Measurements from ENCODE around the gene SLC38A3.
"Not testable (repeated sequence)": the region's sequence is repeated elsewhere in the genome, so short reads cannot be mapped to it uniquely, and the experiment has no call there.

Gene SLC38A3

DNA sequence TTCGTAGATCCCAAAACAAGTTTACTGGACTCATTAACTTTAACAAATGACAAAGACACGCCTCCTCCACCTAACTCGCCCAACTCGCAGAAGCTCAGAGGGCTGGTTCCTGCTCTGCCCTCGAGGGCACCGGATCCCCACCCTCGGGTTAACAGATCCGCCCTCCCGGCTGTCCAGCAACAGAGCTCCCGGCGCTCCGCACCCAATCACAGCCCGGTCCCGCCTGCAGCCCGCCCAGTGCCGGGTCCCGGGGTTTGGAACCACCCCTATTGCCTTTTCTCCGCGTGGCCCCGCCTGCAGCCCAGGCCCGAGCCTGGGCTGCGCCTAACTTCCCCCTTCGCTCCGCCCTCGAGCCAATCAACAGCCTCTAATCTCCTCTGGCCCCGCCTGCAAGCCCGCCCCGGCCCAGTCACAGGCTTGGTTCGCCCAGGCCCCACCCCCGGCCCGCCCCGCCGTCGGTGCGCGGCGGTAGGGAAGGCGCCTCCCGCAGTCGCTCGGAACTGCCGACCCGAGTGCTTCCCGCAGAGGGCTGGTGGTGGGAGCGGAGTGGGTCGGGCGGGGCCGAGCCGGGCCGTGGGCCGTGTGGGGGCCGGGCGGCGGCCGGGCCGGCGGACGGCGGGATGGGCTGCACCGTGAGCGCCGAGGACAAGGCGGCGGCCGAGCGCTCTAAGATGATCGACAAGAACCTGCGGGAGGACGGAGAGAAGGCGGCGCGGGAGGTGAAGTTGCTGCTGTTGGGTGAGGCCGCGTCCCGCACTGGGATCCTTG lies 30.8 kb downstream of the SLC38A3 start, which contains the start of gene GNAI2:
Gene GNAI2, plus strand, starts transcription at position 489 of the 768 bp plus-strand sequence. Its CDS starts 132 bp downstream, at position 621.
- DNase-seq: peak; percentile 99

- DNase-seq: no peak
These were observed 31.5 kb downstream of the SLC38A3 start for GRCh38 chr3:50236484-50237132.

DNA sequence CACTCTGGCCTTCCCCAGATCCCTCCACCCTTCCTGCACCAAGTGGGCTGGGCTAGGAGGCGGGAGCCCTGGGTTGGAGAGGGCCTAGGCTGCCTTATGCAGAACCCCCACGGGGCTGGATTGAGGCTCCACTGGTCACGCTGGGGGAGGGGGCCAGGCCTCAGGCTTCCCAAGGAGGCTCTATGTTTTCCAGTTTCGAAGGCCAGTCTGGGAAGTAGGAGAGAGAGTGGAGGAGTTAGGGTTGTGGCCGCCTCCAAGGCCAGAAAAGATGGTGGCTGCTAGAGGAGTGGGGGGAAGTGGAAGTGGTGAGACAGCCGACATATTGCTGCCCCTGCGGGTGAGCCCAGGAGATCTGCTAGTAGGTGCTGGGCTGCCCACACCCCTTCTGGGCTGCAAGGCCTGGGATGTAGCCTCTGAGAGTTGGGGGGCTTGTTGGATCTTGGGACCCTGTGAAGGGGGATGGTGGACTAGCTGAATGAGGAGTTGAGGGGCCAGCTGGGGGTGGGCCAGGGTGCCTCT lies 32.1 kb downstream of the SLC38A3 start:
- DNase-seq: peak; percentile 43

GRCh38 chr3:50237754-50238548 lies 32.9 kb downstream of the SLC38A3 start:
- DNase-seq: peak; percentile 88

- peak; percentile 32 for DNase-seq
These were observed 33.5 kb downstream of the SLC38A3 start for GRCh38 chr3:50238549-50239026.

DNA sequence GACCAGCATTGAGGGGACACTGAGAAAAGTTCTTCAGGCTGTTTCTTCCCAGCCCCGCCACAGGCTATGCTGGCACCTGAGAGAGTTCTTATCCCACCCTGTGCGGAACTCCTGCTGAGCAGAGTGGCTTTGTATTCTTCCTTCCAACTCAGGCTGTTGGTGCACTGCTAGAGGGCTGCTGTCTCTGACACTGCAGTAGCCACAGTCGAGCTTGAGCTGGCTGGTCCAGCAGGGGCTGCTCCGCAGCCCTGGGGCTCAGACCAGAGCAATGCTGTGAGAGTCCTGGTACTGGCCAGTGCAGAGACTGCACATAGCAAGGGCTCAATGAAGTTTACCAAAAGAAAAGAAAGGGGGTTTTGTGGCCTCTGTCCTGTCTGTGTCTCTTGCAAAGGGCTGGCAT lies 34.6 kb downstream of the SLC38A3 start:
- no peak for DNase-seq

DNA sequence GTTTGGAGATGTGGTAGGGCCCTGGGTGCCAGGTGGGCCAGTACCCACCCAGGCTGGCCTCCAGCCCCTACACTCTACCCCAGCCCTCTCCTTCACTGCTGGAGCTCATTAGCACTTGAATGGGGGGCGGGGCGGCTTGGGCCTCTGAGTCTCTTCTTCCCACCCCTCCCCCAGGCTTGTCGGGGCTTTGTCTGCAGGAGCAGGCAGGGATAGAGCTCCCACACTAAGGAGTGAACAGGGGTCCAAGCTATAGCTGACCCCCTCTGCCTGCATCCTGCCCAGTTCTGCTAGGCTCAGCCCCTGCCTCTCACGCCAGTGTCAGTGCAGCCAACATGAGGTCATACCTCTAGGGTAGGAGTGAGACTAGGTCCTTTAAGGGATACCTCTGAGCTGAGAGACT lies 36.1 kb downstream of the SLC38A3 start:
- no peak for DNase-seq

- DNase-seq: no peak
These were observed 36.8 kb downstream of the SLC38A3 start for GRCh38 chr3:50241713-50242380.

DNA sequence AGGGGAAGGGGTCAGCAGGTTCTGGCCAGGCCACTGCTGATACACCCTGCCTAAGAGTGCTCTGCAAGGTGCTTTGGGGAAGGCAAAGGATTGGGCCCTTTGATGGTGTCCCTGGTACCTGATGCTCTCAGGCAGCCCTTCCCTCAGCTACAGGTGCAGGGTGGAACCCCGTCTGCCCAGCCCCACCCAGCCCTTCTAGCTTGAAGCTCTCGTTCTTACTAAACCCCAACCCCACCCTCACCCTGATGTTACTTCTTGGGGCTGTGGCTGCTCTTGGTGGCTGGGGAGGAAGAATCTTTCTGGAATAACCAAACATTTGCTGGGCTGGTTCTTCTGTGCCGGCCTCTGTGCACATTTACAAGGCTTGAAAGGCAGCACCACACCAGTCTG lies 37.3 kb downstream of the SLC38A3 start:
- peak; percentile 19 for DNase-seq

- peak; percentile 57 for DNase-seq
These were observed 37.9 kb downstream of the SLC38A3 start for GRCh38 chr3:50242851-50243542.

- DNase-seq: no peak
These were observed 38.4 kb downstream of the SLC38A3 start for GRCh38 chr3:50243543-50243895.

DNA sequence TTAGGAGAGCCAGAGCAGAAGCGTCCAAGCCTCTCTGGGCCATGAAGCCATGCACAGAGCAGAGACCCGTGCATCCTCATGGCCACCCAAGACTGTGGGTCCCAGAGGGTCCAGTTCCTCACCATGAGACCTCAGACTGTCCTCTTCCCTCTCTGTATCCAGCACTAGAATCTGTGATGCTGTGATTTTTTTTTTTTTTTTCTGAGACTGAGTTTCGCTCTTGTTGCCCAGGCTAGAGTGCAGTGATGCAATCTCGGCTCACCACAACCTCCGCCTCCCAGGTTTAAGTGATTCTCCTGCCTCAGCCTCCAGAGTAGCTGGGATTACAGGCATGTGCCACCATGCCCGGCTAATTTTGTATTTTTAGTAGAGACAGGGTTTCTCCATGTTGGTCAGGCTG lies 39.7 kb downstream of the SLC38A3 start:
- not testable (repeated sequence) for DNase-seq

DNA sequence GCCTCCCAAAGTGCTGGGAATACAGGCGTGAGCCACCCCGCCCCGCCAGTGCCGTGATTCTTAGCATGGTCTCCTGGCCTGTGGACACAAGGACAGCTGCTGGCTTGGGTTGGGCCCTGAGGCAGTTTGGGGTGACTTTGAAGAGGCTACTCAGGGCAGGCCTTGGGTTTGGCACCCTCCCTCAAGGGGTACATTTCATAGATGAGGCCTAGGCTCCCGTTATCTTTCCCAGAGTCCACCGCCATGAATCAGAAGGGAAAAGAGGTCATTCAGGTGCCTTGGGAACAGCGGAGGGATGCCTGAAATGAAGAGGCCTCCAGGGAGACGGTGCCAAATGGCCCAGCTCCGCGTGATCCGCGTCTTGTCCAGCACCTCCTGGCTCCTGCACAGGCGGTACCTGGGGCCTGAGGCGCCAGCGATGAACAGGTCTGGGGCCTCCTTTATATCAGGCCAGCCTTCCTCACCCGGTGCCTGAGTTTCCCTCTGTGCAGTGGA lies 40.2 kb downstream of the SLC38A3 start:
- no peak for DNase-seq

GRCh38 chr3:50245831-50246516 lies 40.9 kb downstream of the SLC38A3 start:
- peak; percentile 93 for DNase-seq

- DNase-seq: peak; percentile 87
These were observed 41.5 kb downstream of the SLC38A3 start for GRCh38 chr3:50246517-50246954.

DNA sequence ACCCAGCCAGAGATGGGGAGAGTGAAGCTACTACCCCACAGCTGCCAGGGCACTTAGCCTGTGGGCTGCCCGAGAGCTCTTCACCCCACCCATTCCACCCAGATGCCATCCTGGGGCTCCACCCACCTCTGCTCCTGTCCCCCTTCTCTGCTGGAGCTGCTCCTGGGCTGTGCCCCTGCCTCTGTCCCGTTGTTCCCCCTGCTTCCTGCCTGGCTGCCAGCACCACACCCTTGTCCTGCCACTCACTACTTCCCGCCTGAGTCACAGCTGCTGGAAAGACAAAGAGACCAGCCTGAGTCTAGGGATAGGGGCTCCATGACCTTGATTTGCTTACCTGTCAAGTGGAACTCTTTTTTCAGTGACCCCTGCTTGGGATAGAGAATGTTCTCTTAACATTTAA lies 43.3 kb downstream of the SLC38A3 start:
- no peak for DNase-seq

DNA sequence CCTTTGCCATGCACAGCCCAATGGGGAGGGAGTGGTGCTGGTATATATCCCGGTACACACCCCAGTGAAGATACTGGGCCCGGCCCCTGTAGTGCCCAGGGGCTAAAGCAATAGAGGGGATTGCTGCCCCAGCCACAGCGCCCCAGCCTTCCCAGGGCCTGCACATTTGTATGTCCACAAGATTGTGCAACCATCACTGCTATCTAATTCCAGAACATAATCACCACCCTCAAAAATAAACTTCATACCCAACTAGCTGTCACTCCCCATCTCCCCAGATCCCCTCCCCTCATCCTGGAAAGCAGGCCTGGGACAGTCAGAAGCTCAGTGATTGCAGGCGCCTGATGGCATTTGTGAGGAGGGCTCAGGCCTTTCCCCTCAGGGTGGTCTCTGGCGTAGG lies 44.4 kb downstream of the SLC38A3 start:
- no peak for DNase-seq

DNA sequence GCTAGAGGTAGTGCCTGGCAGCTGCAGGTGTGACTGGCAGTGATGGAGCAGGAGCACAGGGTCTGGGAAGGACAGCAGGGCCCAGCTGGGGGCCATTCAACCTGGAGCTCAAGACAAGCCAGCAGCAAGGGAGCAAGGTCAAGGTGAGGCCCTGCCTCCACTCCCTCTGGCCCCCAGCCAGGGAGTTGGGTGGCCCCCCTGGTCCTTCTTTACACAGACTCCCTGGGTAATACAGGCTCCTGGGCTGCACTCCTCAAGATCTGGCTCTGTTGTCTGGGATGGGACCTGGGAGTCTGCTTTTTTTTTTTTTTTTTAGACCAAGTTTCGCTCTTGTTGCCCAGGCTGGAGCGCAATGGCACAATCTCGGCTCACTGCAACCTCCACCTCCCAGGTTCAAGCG lies 45.4 kb downstream of the SLC38A3 start:
- no peak for DNase-seq

GRCh38 chr3:50251220-50251619 lies 46.1 kb downstream of the SLC38A3 start:
- DNase-seq: no peak

GRCh38 chr3:50254577-50255250 lies 49.6 kb downstream of the SLC38A3 start:
- no peak for DNase-seq

GRCh38 chr3:50255251-50255615 lies 50.2 kb downstream of the SLC38A3 start:
- DNase-seq: no peak
